HL-60 (cell line): ENCODE data around the gene ORC4.

Source experiments
- GABPA ChIP-seq: IDR thresholded peaks from 2 replicates; pipeline ENCODE4 v1.6.1; 2012; ENCODE audit warnings: low read depth
- POLR2AphosphoS5 ChIP-seq: IDR thresholded peaks from 2 replicates; pipeline ENCODE4 v1.6.1; 2012; ENCODE audit warnings: low read depth
- SPI1 ChIP-seq: IDR thresholded peaks from 2 replicates; pipeline ENCODE4 v1.6.1; 2012; ENCODE audit warnings: low read depth, mild to moderate bottlenecking, borderline replicate concordance
- TF ChIP-seq, protein P1 (sequence below): IDR thresholded peaks from one replicate; pipeline ENCODE4 v1.5.1; 2011; ENCODE audit warnings: low read length, control low read depth, inconsistent platforms; ENCODE audit not compliant: insufficient read depth

DNA sequence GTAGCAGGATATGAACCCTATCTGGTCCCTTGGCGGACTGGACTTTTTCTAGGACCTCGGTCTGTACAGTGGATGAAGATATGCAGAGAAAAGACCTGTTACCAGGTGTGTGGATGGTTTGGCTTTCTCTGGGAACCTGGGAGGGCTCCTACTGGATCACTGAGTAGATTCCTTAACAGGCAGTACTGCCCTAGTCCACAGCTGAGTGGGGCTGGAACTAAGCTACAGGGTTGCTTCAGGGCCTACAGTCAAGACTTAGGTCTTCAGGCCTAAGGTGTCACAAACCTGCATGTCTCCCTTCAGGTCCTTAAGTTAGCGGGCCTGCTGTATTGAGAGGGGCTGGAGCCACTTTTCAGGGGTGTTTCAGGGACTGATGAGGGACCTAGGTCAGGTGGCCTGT lies 42.9 kb downstream of the ORC4 start:
- TF ChIP-seq, protein P1, sequence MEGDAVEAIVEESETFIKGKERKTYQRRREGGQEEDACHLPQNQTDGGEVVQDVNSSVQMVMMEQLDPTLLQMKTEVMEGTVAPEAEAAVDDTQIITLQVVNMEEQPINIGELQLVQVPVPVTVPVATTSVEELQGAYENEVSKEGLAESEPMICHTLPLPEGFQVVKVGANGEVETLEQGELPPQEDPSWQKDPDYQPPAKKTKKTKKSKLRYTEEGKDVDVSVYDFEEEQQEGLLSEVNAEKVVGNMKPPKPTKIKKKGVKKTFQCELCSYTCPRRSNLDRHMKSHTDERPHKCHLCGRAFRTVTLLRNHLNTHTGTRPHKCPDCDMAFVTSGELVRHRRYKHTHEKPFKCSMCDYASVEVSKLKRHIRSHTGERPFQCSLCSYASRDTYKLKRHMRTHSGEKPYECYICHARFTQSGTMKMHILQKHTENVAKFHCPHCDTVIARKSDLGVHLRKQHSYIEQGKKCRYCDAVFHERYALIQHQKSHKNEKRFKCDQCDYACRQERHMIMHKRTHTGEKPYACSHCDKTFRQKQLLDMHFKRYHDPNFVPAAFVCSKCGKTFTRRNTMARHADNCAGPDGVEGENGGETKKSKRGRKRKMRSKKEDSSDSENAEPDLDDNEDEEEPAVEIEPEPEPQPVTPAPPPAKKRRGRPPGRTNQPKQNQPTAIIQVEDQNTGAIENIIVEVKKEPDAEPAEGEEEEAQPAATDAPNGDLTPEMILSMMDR = no peak
- no peak for TF ChIP-seq GABPA
- TF ChIP-seq SPI1 = no peak
- TF ChIP-seq POLR2AphosphoS5 = no peak
